ENCODE data around the gene SRSF6.

GRCh38 chr20:43438578-43439316, 18.9 kb upstream of the SRSF6 start:
- TF ChIP-seq REST (IDR thresholded peaks at IDR 0.05; ENCODE audit: insufficient read depth in 1 of 2, low read depth in 2 of 2, low read length in 1 of 2) (no peak), SIN3A (IDR thresholded peaks at IDR 0.05; ENCODE audit: borderline replicate concordance, insufficient read depth, low read depth, low read length) (no peak), POLR2AphosphoS5 (IDR thresholded peaks at IDR 0.05; ENCODE audit: low read depth, low read length) (no peak)
- TF ChIP-seq, protein P1, sequence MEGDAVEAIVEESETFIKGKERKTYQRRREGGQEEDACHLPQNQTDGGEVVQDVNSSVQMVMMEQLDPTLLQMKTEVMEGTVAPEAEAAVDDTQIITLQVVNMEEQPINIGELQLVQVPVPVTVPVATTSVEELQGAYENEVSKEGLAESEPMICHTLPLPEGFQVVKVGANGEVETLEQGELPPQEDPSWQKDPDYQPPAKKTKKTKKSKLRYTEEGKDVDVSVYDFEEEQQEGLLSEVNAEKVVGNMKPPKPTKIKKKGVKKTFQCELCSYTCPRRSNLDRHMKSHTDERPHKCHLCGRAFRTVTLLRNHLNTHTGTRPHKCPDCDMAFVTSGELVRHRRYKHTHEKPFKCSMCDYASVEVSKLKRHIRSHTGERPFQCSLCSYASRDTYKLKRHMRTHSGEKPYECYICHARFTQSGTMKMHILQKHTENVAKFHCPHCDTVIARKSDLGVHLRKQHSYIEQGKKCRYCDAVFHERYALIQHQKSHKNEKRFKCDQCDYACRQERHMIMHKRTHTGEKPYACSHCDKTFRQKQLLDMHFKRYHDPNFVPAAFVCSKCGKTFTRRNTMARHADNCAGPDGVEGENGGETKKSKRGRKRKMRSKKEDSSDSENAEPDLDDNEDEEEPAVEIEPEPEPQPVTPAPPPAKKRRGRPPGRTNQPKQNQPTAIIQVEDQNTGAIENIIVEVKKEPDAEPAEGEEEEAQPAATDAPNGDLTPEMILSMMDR (IDR thresholded peaks at IDR 0.05) = no peak

Measured in Panc1 (cell line).